Hematopoietic multipotent progenitor cell treated with erythropoietin and hydrocortisone succinate and interleukin-3 and kit ligand, for 17 days (in vitro differentiated cells): Measurements from ENCODE around the gene ZNF770.

Experiments
- DNase-seq: peaks from one replicate; pipeline ENCODE4 v3.0.0-alpha.2; 2015; ENCODE audit warnings: low spot score

The ZNF770 gene

GRCh38 chr15:34988027-34988902 is at the start of gene ZNF770:
Gene ZNF770 (minus strand): TSS chr15:34988287. CDS start chr15:34983434, 4,853 bp downstream.
- DNase-seq, result peak; percentile 84

GRCh38 chr15:35028235-35028984 is 40.3 kb upstream of the ZNF770 start:
- DNase-seq, result no peak

- DNase-seq, result no peak
Observed at GRCh38 chr15:35023804-35024203, 35.7 kb upstream of the ZNF770 start.

- no peak for DNase-seq
Observed at GRCh38 chr15:35020974-35021373, 32.9 kb upstream of the ZNF770 start.

GRCh38 chr15:35019404-35020327 is 31.6 kb upstream of the ZNF770 start:
- no peak for DNase-seq

GRCh38 chr15:35014241-35014640 is 26.2 kb upstream of the ZNF770 start:
- no peak for DNase-seq

- no peak for DNase-seq
Observed at GRCh38 chr15:35013370-35013769, 25.3 kb upstream of the ZNF770 start.

- no peak for DNase-seq
Observed at GRCh38 chr15:35007397-35007796, 19.3 kb upstream of the ZNF770 start.

GRCh38 chr15:35005933-35006332 is 17.8 kb upstream of the ZNF770 start:
- no peak for DNase-seq

GRCh38 chr15:35003928-35004327 is 15.8 kb upstream of the ZNF770 start:
- no peak for DNase-seq

GRCh38 chr15:35000511-35000910 is 12.4 kb upstream of the ZNF770 start:
- DNase-seq, result no peak

GRCh38 chr15:34999906-35000305 is 11.8 kb upstream of the ZNF770 start:
- DNase-seq, result no peak

- DNase-seq, result no peak
Observed at GRCh38 chr15:34994925-34995324, 6.8 kb upstream of the ZNF770 start.

GRCh38 chr15:34993877-34994276 is 5.8 kb upstream of the ZNF770 start:
- DNase-seq, result no peak

- DNase-seq, result no peak
Observed at GRCh38 chr15:34993412-34993811, 5.3 kb upstream of the ZNF770 start.

- DNase-seq, result no peak
Observed at GRCh38 chr15:34987609-34988026, 469 bp downstream of the ZNF770 start.

GRCh38 chr15:34986771-34987480 is 1.2 kb downstream of the ZNF770 start:
- DNase-seq, result peak; percentile 27

GRCh38 chr15:34986326-34986725 is 1.8 kb downstream of the ZNF770 start:
- DNase-seq, result no peak

- no peak for DNase-seq
Observed at GRCh38 chr15:34984889-34985630, 3.0 kb downstream of the ZNF770 start.

GRCh38 chr15:34976743-34977142 is 11.3 kb downstream of the ZNF770 start:
- no peak for DNase-seq

GRCh38 chr15:34976073-34976472 is 12.0 kb downstream of the ZNF770 start:
- DNase-seq, result no peak
